A172 (cell line): Measurements from ENCODE around the gene AP1G2. TPM values are rescaled to one million over a fixed set of nuclear protein-coding genes. Genes with fewer than 3 reads are reported as not detected.
"Not testable (repeated sequence)": the region's sequence is repeated elsewhere in the genome, so short reads cannot be mapped to it uniquely, and the experiment has no call there.

ENCODE experiments used
- DNase-seq: peaks from one replicate; pipeline ENCODE4 v3.0.0-alpha.2; 2015; ENCODE audit warnings: low spot score
- total RNA-seq: library from RNA; depleted of rRNA; stranded (reverse); fragments of >200 nt; shearing (Covaris generic); gene quantifications from 2 replicates; pipeline ENCODE4 v1.2.3, GENCODE V29; 2014

The AP1G2 gene
- total RNA-seq, 1 experiment from 2014 or later: 16.6 TPM

DNA sequence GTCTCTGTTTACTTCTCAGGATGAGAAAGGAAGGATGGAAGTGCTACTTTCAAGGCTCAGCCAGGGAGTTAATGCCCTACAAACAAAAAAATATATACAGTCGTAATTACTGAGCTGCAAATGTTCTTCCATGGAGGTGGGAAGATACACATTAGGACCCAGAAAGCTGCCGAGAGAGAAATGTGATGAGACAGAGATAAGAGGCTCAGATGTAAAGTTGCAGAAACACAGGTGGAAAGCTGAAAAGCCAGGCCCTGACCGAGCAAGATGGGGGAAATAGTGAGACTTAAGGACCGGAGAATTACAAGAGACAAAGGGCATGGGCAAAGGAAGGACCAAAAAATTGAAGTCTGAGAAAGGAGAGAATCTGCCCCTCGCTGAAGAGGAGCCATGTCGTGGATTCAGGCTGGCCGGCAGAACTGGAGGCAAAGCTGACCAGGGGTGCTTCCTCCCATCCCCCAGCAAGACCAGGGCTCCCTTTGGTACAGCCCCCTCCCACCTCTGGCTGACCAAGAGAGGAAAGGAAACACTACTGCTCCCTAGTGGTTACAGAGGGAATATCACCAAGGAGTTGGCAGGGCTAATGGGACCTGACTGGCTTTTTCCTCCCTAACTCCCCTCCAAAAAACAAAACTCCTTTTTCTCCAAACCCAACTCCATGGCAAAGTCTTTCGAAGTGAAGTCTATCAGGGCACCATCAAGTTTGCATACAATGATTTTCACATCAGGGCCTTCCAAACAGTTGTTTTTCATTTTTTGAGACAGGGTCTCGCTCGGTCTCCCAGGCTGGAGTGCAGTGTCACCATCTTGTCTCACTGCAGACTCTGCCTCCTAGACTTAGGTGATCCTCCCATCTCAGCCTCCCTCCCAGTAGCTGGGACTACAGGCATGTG, 28.1 kb downstream of the AP1G2 start:
- peak; percentile 25 for DNase-seq

GRCh38 chr14:23538785-23539184, 28.8 kb downstream of the AP1G2 start:
- DNase-seq: no peak

GRCh38 chr14:23538050-23538718, 29.4 kb downstream of the AP1G2 start:
- no peak for DNase-seq

DNA sequence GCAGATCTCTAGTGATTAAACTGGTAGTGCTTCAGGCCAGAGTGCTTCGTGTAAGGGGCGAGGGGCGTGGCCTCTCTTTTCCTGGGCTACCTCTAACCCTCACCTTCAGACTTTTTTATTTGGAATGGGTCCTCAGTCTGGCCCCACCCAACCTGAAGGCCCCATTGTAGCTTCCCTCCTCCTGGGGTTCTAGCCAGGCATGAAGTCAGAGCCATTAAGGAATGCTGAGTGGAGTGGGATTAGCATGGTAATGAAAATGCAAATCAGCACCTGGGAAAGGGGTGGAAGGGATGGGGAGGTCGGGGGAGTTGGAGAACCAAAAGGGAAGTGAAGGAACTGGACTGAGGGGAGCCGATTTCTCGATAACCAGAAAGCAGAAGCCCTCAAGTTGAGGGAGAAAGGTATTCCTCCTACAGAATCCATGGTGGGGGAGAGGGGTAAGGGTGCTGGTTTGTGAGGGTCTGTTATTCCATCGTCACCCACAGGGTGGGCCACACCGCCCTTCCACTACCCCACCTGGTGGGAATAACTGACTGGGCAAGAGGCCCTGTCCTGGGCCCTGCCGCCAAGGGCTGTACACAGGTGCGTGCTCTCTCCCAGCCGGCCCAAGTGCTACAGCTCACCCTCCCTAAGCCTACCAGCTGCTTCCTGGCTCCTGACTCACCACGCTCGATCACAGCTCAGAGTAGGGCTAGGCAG, 30.1 kb downstream of the AP1G2 start:
- DNase-seq: no peak

DNA sequence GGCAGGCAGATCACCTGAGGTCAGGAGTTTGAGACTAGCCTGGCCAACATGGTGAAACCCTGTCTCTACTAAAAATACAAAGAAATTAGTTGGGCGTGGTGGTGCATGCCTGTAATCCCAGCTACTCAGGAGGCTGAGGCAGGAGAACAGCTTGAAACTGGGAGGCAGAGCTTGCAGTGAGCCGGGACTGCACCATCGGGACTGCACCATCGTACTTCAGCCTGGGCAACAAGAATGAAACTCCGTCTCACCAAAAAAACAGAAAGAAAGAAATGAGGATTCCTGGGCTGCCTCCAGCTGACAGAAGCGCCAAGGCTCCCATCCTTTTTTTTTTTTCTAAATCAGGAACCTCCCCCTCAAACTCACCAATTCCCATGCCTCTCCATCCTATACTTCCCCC, 30.7 kb downstream of the AP1G2 start:
- not testable (repeated sequence) for DNase-seq

DNA sequence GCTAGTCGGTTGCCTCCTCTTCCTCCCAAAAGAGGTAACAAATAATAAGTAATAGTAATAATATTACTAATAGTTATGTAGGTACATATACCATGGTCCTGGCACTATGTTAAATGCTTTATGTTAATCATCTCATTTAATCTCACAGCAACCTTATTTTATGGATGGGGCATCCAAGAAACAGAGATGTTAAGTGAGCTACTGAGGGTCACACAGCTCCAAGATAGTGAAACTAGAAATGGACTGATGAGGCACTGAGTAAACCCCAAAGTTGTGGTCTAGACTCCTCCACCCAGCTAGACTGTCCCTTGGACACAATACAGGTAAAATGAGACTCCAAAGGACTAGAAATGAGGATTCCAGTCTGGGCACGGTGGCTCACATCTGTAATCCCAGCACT, 31.1 kb downstream of the AP1G2 start:
- no peak for DNase-seq

GRCh38 chr14:23535943-23536342, 31.6 kb downstream of the AP1G2 start:
- no peak for DNase-seq

DNA sequence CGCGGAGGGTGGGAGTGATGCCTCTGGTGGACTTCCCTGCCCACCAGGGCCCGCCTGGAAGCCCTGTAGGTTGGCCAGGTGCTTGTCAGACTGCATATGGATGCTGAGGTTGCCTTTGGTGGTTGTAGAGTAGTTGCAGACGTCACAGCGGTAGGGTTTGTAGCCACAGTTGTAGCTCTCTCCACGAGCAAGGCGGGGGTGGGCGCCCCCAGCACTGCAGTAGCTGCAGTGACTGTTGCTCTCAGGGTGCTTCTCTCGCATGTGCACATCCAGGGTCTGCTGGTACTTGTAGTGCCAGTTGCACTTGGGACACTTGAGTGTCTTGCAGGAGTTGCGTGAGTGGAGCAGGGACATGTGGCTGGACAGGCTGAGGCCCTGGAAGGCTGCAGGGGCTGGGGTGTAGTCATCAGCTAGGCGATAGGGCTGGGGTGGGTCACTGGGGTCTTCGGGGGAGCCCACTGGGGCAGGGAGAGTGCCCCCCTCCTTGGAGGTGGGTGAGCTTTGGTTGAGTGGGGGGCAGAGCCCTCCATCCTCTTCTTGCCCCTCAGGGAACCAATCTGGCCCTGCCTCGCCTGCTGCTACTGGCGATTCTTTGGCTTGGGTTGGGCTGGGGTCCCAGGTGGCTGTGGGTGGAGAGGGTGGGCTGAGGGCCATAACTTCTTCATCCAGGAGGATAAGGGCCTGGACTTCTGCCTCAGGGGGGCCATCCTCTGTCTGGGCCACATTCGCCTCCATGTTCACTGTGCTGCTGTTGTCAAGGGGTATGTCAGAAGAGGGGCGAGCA, 33.7 kb downstream of the AP1G2 start:
- no peak for DNase-seq

GRCh38 chr14:23532658-23533057, 34.9 kb downstream of the AP1G2 start:
- DNase-seq: no peak

DNA sequence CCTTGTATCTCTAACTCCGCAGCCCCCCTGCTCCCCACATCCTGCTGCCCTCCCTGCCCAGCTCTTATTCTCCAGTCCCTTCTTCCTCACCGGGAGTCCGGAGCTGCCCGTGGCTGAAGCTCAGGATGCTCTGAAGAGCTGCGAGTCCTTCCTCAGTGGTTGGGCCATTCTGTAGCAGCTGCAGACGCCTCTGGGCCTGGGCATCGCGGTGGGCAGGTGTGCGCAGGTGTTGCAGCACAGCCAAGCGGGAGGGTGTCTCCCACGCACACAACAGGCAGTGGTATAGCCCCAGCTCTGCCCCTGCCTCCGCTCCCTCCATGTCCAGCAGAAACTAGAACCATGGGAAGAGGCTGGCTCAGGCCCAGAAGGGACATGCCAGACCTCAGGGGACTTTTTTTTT, 36.2 kb downstream of the AP1G2 start:
- no peak for DNase-seq

- DNase-seq: no peak
Observed at GRCh38 chr14:23530375-23531055, 37.1 kb downstream of the AP1G2 start.

DNA sequence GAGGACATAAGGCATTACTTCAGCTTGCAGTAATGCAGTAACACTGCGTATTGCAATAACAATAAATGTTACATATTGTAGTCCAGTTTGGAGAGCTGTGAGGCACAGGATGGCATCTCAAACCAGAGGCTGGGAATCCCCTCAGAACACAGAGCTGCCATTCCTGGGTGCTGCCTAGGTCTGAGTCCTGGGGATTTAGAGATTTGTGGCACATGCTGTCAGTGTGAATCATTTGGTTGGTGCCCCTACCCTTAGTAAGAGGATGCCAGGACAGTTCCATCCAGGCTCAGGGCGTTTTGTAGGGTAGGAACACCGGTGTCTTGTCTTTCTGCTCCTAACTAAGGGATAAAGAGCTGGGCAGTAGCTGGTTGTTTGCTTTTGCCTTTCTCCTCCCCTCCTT, 38.6 kb downstream of the AP1G2 start:
- DNase-seq: no peak

DNA sequence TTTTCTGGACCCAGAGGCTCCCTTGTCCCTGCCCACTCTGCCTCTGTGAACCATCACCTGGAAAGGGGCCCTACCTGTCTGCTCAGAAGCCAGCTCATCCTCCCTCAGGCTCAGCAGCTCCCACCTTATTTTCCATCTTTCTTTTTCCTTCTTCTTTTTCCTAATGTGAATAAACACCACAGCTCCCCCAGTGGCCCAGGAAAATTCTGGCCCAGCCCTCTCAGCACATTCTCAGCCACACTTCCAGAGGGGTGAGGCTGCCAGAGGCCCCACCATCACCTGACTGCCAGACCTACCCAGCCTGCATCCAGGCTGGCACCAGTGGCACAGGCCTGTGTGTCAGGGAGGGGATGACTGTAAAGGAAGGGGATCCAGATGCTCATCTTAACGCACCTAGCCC, 39.0 kb downstream of the AP1G2 start:
- DNase-seq: no peak

- no peak for DNase-seq
Observed at GRCh38 chr14:23525611-23526010, 42.0 kb downstream of the AP1G2 start.

DNA sequence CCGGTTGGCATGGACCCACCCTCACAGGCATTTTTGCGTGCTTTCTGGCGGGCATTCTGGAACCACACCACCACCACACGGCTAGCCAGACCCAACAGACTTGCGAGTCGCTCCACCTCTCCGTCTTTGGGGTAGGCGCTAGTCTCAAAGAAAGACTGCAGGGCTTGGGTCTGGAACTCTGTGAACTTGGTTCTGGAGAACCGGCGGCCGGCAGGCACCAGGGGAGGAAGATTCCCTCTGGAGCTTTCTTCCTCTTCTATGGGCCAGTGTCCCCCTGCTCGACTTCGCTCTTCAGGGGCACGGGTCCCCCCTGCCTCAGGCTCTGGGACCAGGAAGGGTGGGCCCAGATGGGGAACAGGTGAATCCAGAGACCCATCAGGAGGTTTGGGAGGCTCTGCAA, 42.6 kb downstream of the AP1G2 start:
- no peak for DNase-seq

GRCh38 chr14:23523229-23524016, 44.2 kb downstream of the AP1G2 start:
- DNase-seq: no peak

- no peak for DNase-seq
Observed at GRCh38 chr14:23522643-23523198, 44.9 kb downstream of the AP1G2 start.

GRCh38 chr14:23521785-23522640, 45.6 kb downstream of the AP1G2 start:
- DNase-seq: no peak

- no peak for DNase-seq
Observed at GRCh38 chr14:23520899-23521533, 46.6 kb downstream of the AP1G2 start.
